IPS-NIHi11 (cell line): ENCODE measurements around the gene KCNJ2.

Experiments
- DNase-seq: peaks from one replicate; pipeline ENCODE4 v3.0.0; 2012; ENCODE audit warnings: mixed read lengths, low spot score

The KCNJ2 gene

DNA sequence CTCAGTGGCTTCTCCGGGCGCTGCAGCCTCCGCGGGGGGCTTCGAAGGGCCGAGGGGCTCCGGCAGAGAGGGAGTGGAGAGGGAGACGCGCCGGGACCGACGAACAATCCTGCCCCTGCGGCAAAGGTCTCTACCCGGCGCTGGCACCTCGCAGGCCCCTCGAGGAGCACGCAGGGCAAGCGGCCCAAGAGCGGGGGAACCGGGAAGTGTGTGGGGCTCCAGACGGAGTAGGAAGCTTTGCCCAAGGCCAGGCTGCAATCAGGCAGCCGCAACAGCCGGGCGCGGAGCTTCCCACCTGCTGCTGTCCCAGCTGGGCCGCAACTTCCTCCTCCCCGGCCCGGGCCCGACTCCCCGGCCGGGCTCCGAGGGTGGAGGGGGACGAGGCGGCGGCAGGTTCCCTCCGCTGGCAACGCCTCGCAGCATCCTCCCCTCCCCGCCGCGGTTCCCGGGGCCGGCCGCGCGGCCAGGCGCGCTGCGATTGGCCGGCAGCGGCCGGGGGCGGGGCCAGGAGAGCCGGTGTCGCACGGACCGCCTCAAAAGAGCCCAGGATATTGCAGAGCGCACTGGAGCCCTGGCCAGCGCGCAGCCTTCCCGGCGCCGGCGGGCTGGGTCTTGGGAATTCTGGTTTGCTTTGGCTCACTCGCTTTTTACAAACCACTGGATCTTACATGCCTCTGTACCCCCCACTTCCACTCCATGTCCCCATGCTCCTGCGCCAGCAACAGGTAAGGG, at the start of gene KCNJ2:
Gene KCNJ2, plus strand, starts transcription at position 556 of the 732 bp plus-strand sequence. CDS start 5,508 bp downstream, outside the sequence.
- DNase-seq = peak; percentile 94

GRCh38 chr17:70119545-70119944, 49.8 kb upstream of the KCNJ2 start:
- DNase-seq = no peak

GRCh38 chr17:70119983-70120382, 49.3 kb upstream of the KCNJ2 start:
- no peak for DNase-seq

DNA sequence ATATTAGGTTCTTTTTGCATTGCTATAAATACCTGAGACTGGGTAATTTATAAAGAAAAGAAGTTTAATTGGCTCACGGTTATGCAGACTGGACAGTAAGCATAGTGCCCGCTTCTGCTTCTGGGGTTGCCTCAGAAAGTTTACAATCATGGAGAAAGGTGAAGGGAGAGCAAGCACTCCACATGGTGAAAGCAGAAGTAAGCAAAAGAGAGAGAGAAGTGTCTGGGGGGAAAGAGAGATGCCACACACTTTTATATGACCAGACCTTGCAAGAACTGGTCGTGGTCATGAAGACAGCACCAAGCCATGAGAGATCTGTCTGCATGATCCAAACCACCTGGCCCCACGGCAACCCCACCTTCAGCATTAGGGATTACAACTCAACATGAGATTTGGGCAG, 48.9 kb upstream of the KCNJ2 start:
- no peak for DNase-seq

DNA sequence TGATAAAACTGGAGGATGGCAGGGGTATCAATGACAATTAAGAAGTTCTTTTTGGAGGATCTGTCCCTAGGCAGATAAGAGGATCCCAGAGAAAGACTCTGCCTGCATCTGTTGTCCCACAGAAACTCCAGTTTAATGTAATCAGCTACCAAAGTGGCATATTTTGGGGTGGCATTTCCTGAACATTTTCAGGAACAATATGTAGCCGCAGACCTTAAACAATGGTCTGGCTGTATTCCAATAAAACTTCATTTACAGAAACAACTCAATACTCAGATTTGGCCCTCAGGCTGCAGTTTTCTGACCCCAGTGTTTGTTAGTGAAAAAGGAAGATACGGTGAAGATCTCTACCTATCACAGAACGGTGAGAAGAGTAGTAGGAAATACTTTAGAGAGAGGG, 48.2 kb upstream of the KCNJ2 start:
- DNase-seq = no peak

DNA sequence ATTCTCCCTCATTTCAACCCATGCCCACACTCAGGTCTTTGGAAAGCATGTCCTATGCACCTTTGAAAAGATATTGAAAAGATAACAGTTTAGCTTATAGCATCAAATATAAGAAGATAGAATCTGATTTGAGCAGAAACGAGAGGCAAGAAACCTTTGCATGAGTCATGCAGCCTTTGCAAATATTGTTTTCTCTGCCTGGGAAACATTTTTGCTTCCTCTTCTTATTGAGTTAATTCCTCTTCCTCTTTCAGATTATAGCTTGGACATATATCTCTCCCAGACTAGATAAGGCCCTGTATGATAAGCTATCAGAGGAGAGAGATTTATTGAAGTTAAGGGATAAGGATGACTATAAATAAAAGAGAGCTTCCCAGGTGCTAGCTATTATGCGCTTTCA, 46.1 kb upstream of the KCNJ2 start:
- no peak for DNase-seq

DNA sequence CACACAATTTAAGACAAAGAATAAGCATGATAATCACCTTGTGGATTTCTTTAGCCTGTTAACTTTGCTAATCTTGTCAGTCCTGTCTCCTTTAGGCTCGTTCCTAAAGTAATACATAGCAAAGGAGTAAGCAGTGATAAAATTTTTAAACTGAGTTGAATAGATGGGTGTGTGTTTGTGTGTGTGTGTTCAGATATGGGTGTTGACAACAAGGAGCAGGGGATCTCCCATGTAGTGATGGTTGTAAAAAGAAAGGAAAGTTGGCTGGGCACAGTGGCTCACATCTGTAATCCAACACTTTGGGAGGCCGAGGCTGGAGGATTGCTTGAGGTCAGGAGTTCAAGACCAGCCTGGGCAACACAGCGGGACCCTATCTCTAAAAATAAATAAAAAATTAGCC, 44.6 kb upstream of the KCNJ2 start:
- DNase-seq = no peak

GRCh38 chr17:70127221-70127873, 42.0 kb upstream of the KCNJ2 start:
- DNase-seq = no peak

DNA sequence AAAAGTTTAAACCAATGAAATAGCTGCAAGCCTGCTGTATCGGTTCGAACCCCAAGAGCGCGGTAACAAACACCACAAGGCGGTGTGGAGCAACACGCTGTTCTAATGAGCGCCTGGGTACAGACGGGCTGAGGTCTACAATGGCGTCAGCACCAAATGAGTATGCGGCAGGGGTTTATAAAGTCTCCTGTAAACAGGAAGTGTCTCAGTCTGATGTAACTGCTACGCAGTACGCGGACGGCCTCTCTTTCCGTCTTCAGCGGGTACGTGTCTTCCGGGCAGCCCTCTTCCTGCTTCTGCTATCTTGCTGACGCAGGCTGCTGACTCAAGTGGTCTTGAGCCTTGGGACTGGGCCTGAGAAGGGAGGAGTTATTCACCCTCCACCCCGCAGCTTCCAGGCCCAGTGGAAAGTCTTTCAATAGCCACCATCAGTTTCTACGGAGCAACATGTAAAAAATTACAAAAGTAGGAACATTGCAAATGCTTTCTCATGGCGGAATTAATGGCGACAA, 40.5 kb upstream of the KCNJ2 start:
- DNase-seq = no peak

- DNase-seq = no peak
Measured at GRCh38 chr17:70130289-70130688, 39.0 kb upstream of the KCNJ2 start.

GRCh38 chr17:70132505-70132904, 36.8 kb upstream of the KCNJ2 start:
- no peak for DNase-seq

DNA sequence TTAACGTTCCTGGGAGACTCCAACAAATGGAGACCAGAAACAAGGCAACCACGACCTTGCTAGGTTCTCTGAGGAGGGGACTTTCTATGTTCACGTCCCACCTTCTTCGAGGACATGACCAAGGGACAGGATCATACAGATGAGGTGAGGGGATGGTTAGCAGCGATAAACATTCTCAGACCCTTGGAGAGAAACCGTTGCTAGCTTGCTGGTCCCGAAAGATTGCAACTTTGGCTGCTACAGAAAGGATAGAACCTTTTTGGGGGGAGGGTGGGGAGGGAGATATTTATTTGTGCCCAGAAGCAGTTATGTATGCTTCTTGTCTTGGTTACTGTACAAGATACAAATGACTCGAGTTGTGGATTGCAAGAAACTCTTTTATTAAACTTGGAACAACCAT, 35.3 kb upstream of the KCNJ2 start:
- no peak for DNase-seq

DNA sequence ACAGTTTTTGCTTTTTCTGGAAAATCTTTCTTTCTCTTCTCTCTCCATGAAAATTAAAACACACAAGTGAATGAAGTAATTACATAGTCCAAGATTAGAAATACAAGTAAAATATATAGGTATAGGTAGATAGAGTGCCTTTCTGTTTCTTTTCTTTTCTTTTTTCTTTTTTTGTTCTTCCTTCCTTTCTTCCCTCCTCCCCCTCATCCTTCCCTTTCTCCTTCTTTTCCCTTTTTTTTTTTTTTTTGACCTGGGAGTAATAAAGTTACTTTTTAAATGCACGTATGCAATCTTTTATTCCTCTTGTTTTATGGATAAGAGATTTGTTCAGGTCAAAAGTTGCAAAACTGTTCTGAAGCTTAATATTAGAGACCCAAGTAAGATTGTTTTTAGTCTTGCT, 34.6 kb upstream of the KCNJ2 start:
- no peak for DNase-seq

DNA sequence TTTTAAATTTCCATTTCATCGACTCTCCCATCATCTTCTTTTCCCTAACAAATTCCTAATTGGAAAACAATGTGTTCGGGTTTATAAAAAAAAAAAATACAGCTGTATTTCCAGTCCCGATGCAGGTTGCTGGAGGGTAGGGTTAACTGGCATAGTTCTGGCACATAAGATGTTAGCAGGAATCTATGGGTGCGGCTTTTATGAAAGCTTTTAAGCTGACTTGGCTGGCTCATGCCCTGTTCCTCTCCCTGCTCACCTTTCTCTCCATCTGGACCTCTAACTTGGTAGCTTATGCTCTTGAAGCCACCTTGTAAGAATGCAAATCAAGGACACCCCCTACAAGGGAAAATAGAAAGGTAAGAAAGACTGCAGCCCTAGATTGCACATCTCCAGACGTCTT, 33.2 kb upstream of the KCNJ2 start:
- no peak for DNase-seq

- no peak for DNase-seq
Measured at GRCh38 chr17:70137451-70138230, 31.7 kb upstream of the KCNJ2 start.

DNA sequence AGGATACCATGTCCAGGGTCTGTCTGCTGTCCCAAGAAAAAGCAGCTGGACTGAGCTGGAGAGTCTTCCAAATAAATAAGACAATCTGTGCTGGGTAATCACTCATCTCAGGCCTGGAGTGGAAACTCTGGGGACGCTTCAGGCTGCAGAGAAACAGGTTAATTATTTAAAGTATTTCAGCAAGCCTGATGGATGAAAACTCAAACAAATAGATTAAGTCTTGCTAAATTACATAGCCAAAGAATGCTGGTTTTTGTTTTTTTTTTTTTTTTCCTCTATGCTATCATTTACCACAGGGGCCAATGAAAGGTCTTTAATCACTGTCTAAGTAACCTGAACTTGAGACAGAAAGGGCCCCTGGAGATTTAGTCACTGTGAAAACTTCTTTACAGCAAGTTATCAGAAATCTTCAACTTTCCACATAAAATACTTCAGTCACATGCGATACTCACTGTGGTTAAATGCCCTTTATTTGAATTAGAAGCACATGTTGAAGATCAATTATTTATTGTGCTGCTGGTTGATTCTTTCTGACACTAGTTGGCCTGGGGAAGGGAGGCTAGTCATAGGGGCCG, 31.0 kb upstream of the KCNJ2 start:
- no peak for DNase-seq

- DNase-seq = no peak
Measured at GRCh38 chr17:70139449-70139993, 29.8 kb upstream of the KCNJ2 start.

- peak; percentile 13 for DNase-seq
Measured at GRCh38 chr17:70144260-70144846, 25.0 kb upstream of the KCNJ2 start.

GRCh38 chr17:70153210-70153609, 16.1 kb upstream of the KCNJ2 start:
- DNase-seq = no peak

DNA sequence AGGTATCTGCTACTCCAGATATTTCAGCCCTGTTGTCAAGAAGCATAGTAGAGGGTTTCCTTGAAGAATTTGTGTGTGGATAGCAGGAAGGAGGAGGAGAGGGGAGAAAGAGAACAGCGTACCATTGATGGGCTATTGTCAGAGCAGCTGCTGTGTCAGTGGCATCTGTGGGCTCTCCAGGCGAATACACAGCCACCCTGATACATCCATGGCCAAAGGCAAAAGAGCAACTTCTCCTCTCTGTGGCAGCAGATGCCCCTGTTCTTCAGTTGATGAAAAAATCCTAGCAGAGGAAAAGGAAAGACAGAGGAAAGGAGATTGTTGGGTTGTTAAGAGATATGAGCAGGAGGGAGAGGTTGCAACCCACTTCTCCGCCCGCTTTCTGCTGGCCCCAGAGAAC, 12.2 kb upstream of the KCNJ2 start:
- no peak for DNase-seq

GRCh38 chr17:70158180-70158579, 11.2 kb upstream of the KCNJ2 start:
- DNase-seq = no peak

- no peak for DNase-seq
Measured at GRCh38 chr17:70158591-70158990, 10.7 kb upstream of the KCNJ2 start.
